OCI-LY7 (cell line): Measurements from ENCODE around the gene RNF20. TPM values are rescaled to one million over a fixed set of nuclear protein-coding genes. Genes with fewer than 3 reads are reported as not detected.

Source experiments
- BruUV-seq: library from RNA; stranded (reverse); fragments of 400-500 nt; replicated peaks from 2 replicates; lab custom pipeline; 2021; lab: Mats Ljungman, UMichigan
- CTCF ChIA-PET: fragments of 300-600 bp; sonication (Branson Sonifier 250); formaldehyde crosslinking; loops from one replicate; lab custom pipeline; 2022; ENCODE audit warnings: antibody characterized with exemption; ENCODE audit not compliant: unreplicated experiment; lab: Charles Lee
- POLR2A ChIA-PET: fragments of 300-600 bp; sonication (Branson Sonifier 250); formaldehyde crosslinking; loops from one replicate; lab custom pipeline; 2022; ENCODE audit warnings: antibody characterized with exemption; lab: Charles Lee
- DNase-seq: peaks from one replicate; pipeline ENCODE4 v3.0.0-alpha.2; 2015; ENCODE audit warnings: low spot score
- H2AFZ ChIP-seq: fragments of 200-600 bp; sonication (generic), shearing (Covaris generic); 2 replicates; pipeline ENCODE4 v1.6.1; 2014; ENCODE audit warnings: mild to moderate bottlenecking, antibody characterized with exemption, low read length, moderate library complexity
- H3K27ac ChIP-seq: fragments of 200-600 bp; sonication (generic); 2 replicates; pipeline ENCODE4 v1.5.1; 2014; ENCODE audit warnings: mixed run types, low read depth, mild to moderate bottlenecking, moderate library complexity, low read length, inconsistent platforms; ENCODE audit not compliant: poor library complexity, severe bottlenecking
- H3K36me3 ChIP-seq: fragments of 200-600 bp; sonication (generic); 2 replicates; pipeline ENCODE4 v1.6.1; 2014; ENCODE audit warnings: mild to moderate bottlenecking, antibody characterized with exemption, low read length, moderate library complexity, mixed read lengths; ENCODE audit not compliant: insufficient read depth
- H3K4me1 ChIP-seq: fragments of 200-600 bp; sonication (generic); 2 replicates; pipeline ENCODE4 v1.5.1; 2014; ENCODE audit warnings: mild to moderate bottlenecking, low read length; ENCODE audit not compliant: insufficient read depth, poor library complexity, severe bottlenecking
- H3K4me2 ChIP-seq: fragments of 200-600 bp; sonication (generic); 2 replicates; pipeline ENCODE4 v1.6.1; 2014; ENCODE audit warnings: mild to moderate bottlenecking, low read length
- H3K4me3 ChIP-seq: fragments of 200-600 bp; sonication (generic); 2 replicates; pipeline ENCODE4 v1.5.1; 2014; ENCODE audit warnings: mild to moderate bottlenecking, low read depth, low read length; ENCODE audit not compliant: poor library complexity, severe bottlenecking
- H3K79me2 ChIP-seq: fragments of 200-600 bp; sonication (generic); 2 replicates; pipeline ENCODE4 v1.6.1; 2016; ENCODE audit warnings: low read depth, mild to moderate bottlenecking, low read length, moderate library complexity, mixed read lengths; ENCODE audit not compliant: insufficient read depth
- H3K9me2 ChIP-seq: fragments of 200-600 bp; sonication (generic); 2 replicates; pipeline ENCODE4 v1.6.1; 2016; ENCODE audit warnings: mild to moderate bottlenecking, low read length, mixed read lengths; ENCODE audit not compliant: insufficient read depth
- H3K9me3 ChIP-seq: fragments of 200-600 bp; sonication (generic); 2 replicates; pipeline ENCODE4 v1.6.1; 2014; ENCODE audit warnings: mild to moderate bottlenecking, mixed run types, low read length, mixed read lengths
- H4K20me1 ChIP-seq: fragments of 200-600 bp; sonication (generic); 2 replicates; pipeline ENCODE4 v1.6.1; 2014; ENCODE audit warnings: mild to moderate bottlenecking, antibody characterized with exemption, low read length, moderate library complexity, mixed read lengths; ENCODE audit not compliant: insufficient read depth
- EZH2phosphoT487 ChIP-seq: fragments of 200-600 bp; sonication (generic); IDR thresholded peaks from 2 replicates; pipeline ENCODE4 v1.6.1; 2018; ENCODE audit warnings: low read depth, borderline replicate concordance, mild to moderate bottlenecking, mixed run types, antibody characterized with exemption, low read length, moderate library complexity, mixed read lengths
- intact Hi-C: fragments of 100-400 bp; cut with micrococcal nuclease; formaldehyde crosslinking; loops from one replicate; pipeline ENCODE4 v1.10.0; 2022; ENCODE audit not compliant: unreplicated experiment
- total RNA-seq, 2 experiments: library from RNA; depleted of rRNA in 1 of 2; stranded (reverse); fragments of >200 nt in 1 of 2; shearing (Covaris generic) in 1 of 2; gene quantifications; 2 replicates each; pipeline ENCODE4 v1.2.3, GENCODE V29; 2014 to 2022
- TF ChIP-seq, protein P1 (sequence below): fragments of 200-600 bp; sonication (generic); conservative IDR thresholded peaks from 2 replicates; pipeline ENCODE4 v1.5.1; 2014; ENCODE audit warnings: mild to moderate bottlenecking, antibody characterized with exemption, low read length, moderate library complexity, mixed read lengths

The RNF20 gene
- total RNA-seq, 2 experiments from 2014 or later, result 13.5 to 43.5 TPM

DNA sequence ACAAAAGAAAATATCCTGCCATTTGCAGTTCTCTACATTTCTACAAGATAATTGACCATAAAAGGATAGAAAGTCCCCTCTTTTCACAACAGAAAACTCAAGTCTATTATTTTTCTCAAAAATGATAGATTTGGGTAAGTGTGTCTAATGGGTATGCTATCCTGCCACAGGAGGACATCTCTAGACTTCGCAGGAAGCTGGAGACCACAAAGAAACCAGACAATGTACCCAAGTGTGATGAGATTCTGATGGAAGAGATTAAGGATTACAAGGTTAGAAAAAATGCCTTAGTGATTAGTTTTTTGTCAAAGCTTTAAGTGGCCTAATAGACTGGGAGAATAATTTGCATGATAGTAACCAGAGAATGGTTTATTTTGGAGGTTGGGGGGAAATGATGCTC, 28.1 kb downstream of the RNF20 start:
- intact Hi-C loops, result no loop called here

DNA sequence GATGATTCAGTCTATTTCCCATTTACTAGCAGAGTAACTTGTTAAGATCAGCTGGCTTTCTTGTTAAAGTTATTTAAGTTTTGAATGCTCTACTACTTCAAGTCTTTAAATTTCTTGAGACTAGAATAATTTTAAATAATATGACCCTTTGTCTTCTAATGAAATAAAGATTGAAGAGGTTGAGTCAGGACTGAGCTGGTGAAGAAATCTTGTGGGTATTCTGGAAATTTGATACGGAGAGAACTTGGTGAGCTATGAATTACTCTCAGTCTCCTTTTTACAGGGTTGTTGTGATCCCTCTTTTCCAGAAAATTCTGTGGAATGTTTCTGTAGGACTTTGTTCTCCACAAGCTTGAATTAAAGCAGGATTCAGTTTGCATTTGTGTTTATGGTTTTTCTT, 29.3 kb downstream of the RNF20 start:
- Histone ChIP-seq H3K9me3 (no peaks in the 10 kb centered on the region), H3K4me3 (no peak overlapping the region), H3K27ac (no peak overlapping the region), H3K9me2 (no peaks in the 10 kb centered on the region), H2AFZ (no peak overlapping the region), H3K36me3 (peaks cover 97% of the 10 kb centered on the region), H4K20me1 (no peaks in the 10 kb centered on the region), H3K79me2 (no peaks in the 10 kb centered on the region), H3K4me2 (no peak overlapping the region), H3K4me1 (no peaks in the 10 kb centered on the region)
- no peak for DNase-seq
- ChIA-PET POLR2A (interaction anchor here (0.6 to 0.8 kb wide), 3 partner anchors 25 to 154 kb away, joined by 3 to 4 read pairs (median 3); no protein-coding TSS in a partner anchor), CTCF (no interaction called here)
- TF ChIP-seq EZH2phosphoT487, result no peak
- TF ChIP-seq, protein P1, sequence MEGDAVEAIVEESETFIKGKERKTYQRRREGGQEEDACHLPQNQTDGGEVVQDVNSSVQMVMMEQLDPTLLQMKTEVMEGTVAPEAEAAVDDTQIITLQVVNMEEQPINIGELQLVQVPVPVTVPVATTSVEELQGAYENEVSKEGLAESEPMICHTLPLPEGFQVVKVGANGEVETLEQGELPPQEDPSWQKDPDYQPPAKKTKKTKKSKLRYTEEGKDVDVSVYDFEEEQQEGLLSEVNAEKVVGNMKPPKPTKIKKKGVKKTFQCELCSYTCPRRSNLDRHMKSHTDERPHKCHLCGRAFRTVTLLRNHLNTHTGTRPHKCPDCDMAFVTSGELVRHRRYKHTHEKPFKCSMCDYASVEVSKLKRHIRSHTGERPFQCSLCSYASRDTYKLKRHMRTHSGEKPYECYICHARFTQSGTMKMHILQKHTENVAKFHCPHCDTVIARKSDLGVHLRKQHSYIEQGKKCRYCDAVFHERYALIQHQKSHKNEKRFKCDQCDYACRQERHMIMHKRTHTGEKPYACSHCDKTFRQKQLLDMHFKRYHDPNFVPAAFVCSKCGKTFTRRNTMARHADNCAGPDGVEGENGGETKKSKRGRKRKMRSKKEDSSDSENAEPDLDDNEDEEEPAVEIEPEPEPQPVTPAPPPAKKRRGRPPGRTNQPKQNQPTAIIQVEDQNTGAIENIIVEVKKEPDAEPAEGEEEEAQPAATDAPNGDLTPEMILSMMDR, result no peak
- intact Hi-C loops, result no loop called here
- no TSS peak for BruUV-seq

More for the DNA sequence above, 28.1 kb downstream of the RNF20 start:
- no peak overlapping the region for H3K27ac ChIP-seq
- no peaks in the 10 kb centered on the region for H3K79me2 ChIP-seq
- no peak overlapping the region for H3K4me2 ChIP-seq
- H3K36me3 ChIP-seq, result peaks cover 98% of the 10 kb centered on the region
- H3K4me3 ChIP-seq, result no peak overlapping the region
- H3K9me3 ChIP-seq, result no peaks in the 10 kb centered on the region
- no peaks in the 10 kb centered on the region for H3K4me1 ChIP-seq
- no peaks in the 10 kb centered on the region for H4K20me1 ChIP-seq
- BruUV-seq, result no TSS peak
- ChIA-PET CTCF (no interaction called here), POLR2A (no interaction called here)
- TF ChIP-seq, protein P1, result no peak
- TF ChIP-seq EZH2phosphoT487, result no peak
- no peaks in the 10 kb centered on the region for H3K9me2 ChIP-seq
- no peak overlapping the region for H2AFZ ChIP-seq
- DNase-seq, result no peak

DNA sequence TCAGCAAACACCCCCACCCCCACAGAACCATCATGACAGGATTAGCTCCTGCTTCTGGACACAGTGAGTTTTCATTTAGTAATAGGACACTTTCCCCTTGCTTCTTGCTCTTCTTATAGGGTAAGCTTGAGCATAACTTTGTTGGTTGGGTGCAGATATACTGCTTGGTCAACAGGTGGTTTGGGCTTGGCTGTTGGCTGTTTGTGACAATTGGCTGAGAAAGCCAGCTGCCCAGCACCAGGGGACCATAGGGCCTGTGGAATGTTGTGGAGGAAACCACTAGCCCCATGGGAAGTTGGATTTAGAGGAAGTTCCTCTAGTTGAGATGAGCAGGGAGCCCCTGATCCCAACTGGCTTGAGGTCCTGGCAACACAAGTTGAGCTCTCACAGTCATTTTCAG, 30.6 kb downstream of the RNF20 start:
- TF ChIP-seq, protein P1, result no peak
- TF ChIP-seq EZH2phosphoT487, result no peak
- Histone ChIP-seq H3K36me3 (peaks cover 89% of the 10 kb centered on the region), H3K27ac (no peak overlapping the region), H3K4me1 (no peaks in the 10 kb centered on the region), H2AFZ (no peak overlapping the region), H3K4me2 (no peak overlapping the region), H3K9me2 (no peaks in the 10 kb centered on the region), H3K4me3 (no peak overlapping the region), H3K9me3 (no peaks in the 10 kb centered on the region), H3K79me2 (no peaks in the 10 kb centered on the region), H4K20me1 (no peaks in the 10 kb centered on the region)
- no peak for DNase-seq
- no TSS peak for BruUV-seq
- intact Hi-C loops, result no loop called here
- ChIA-PET CTCF (no interaction called here), POLR2A (interaction anchor here (0.6 kb wide), 1 partner anchor 72 kb away, joined by 4 read pairs; no protein-coding TSS in a partner anchor)
